Stimulated activated CD4-positive, alpha-beta T cell treated with anti-CD3 and anti-CD28 coated beads, TNF-alpha, amount 100 ng/mL, for 48 hours (primary cell): ENCODE results near the gene SNTA1.
"Not testable (repeated sequence)": the region's sequence is repeated elsewhere in the genome, so short reads cannot be mapped to it uniquely, and the experiment has no call there.

Experiments
- DNase-seq, 3 donors: peaks; one replicate each; pipeline ENCODE4 v3.0.0-alpha.2; 2020; ENCODE audit warnings: low read depth in 3 of 3

The SNTA1 gene

DNA sequence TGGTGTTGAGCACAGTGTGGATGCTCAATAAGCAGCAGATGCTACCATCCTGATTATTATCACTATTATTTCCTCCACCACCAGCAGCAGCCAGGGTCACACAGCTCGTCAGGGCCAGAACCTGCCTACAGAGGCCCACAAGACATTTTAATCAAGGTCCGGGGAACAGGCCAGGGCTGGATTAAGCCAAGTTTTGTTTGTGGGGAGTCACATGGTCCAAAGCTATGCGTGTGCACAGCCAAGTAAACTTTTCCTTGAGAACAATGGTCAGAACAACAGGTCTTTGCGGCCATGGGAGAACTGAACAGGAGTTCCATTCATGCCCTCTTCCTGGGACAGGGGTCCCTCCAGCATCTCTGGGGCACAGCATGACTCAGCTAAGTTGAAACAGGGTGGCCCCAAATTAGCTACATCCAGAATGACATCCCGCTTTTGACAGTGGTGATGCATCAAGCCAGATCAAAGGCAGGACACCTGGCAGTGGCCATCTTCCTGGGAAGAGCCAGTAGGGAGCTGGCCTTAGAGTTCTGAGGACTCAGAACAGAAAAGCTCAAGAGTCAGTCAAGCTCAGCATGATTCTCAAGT, 11.7 kb downstream of the SNTA1 start:
- DNase-seq = no peak

DNA sequence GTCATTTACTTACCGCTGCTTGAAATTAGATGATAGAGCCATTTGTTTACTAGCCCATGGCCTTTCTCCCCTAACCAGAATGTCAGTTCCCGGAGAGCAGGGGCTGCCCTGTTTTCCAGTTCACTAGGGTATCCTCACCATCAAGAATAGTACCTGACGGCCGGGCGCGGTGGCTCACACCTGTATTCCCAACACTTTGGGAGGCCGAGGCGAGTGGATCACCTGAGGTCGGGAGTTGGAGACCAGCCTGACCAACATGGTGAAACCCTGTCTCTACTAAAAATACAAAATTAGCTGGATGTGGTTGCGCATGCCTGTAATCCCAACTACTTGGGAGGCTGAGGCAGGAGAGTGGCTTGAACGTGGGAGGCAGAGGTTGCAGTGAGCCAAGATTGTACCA, 19.7 kb downstream of the SNTA1 start:
- DNase-seq = not testable (repeated sequence)

DNA sequence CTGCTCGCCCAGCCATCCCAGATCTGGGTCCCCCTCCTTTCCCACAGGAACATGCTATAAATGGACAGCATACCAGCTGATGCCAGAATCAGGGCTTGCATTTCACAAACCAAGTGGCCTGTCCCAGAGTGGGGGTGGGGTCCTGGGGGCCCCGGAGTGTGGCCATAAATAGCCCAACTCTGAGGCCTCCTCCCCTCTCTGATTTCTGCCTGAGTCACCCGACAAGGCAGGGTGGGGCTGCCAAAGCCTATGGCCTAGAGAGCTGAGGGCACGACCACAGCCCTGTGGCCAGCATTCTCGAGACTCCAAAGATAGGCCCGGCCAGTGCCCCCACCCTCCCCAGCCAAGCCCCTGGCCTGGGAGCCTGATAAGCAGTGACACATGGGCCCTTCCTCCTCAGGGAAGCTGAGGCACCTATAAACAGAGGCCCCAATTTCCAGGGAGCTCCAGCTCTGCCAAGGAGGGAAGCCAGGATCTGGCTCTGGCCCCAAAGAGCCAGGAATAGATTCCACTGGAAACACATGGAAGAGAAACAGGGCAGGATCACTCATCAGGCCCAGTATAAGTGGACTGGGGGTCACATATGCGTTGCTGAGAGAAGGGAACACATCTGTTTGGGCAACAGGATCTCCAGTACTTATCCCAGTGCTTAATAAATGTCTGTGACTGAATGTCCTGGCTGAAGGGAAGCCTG, 20.3 kb downstream of the SNTA1 start:
- DNase-seq = no peak

DNA sequence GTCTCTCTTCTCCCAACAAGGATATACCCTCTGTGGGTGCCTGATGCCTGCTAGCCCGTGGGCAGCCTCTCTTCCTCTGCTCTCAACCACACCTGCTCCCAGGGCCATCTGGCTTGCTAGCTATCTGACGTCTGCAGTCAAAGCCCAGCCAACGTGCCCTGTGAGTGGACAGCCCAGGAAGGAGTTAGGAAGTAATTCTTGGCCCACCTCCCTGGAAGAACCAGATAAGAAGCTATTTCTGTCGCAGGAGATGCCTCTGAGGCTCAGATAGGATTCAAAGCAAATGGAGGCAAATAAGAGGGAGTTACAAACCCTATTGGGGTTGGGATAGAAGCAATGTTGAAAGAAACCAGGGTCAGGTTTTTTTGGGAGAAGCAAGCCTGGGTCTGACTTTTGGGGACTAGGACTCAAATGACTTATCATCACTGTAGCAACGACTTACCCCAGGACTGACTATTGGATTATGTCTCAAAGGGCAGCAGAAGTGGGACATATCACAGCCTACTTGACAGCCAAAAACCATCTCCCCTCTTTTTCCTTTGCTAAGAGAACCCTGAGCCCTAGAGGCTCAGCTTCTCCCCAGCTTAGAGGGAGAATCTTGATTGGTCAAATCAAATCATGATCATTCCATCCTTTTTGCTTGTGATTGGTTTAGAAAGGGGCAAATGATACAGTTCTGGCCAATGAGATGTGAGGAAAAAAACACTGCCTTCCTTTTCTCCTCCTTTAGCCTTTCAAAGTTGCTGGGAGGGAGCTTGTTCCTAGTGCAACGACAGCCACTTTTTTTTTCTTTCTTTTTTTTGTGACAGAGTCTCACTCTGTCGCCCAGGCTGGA, 24.2 kb downstream of the SNTA1 start:
- DNase-seq = no peak

DNA sequence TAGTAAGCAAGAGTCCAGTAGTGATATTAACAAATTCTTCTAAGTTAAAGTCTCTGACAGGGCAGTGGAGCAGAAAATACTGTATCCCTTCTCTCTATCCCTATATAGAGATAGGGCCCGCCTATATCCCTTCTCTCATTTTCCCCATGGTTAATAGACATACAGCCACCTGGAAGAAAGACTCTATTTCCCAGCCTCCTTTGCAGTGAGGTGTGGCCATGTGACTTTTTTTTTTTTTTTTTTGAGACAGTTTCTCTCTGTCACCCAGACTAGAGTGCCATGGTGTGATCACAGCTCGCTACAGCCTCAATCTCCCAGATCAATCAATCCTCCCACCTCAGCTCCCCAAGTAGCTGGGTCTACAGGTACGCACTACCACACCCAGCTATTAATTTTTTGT, 25.5 kb downstream of the SNTA1 start:
- no peak for DNase-seq

DNA sequence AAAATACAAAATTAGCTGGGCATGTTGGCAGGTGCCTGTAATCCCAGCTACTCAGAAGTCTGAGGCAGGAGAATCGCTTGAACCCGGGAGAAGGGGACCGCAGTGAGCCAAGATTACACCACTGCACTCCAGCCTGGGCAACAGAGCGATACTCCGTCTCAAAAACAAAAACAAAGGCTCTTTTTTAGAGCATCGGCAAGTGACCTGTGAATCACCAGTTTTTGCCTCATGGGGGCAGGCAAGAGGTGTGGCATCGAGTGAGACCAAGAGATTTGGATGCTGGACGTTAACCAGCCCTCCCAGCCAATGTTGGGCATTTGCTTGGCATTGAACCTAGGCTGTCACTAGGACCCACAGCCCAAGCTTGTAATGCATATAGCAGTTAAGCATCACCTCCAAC, 27.6 kb downstream of the SNTA1 start:
- no peak for DNase-seq

DNA sequence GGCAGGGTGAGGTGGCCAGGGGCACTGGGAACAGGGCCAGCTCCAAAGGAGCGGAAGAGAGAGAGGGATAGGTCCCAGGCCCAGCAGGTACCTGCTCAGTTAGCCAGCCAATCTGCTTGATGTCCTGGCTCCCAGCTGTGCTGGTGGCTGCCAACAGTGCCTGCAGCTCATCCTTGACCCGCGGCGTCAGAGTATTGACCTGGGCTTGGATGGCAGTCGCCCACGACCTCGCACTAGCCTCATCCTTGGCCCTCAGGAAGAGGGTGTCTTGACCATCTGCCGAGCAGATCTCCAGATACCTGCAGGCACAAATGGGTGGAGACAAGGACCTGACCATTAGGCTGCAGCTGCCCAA, 31.1 kb downstream of the SNTA1 start:
- DNase-seq = no peak

DNA sequence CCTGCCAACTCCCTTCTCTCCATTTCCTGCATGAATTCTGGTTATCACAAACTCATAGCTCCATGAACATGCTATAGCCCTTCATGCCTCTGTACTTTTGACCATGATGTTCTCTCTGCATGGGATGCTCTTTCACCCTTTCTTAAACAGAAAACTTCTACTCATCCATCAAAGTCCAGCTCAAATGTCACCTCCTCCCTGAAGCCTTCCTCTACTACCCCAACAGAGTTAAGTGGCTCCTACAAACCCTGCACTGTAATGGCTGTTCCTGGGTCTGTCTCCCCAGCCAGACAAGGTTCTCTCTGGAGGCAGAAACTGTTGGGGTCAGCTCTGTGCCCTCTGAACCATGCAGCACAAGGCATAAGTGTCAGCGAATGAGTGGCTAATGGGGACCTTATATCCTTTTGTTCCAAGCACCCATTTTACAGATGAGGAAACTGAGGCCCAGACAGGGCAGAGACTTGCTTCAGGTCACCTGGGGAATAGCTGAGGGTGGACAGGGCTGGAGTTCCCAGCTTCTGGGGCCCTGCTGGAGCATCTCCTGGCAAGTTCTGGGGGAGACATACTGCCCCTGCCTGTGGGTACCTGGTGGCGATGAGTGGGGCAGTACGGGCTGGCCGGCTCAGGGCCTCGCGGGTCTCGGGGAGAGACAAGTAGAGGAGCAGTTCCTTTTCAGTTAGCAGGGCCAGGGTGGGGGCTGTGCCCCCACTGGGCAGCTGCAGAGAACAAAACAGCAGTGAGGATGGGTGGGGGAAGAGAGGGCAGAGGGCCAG, 31.7 kb downstream of the SNTA1 start:
- no peak for DNase-seq

DNA sequence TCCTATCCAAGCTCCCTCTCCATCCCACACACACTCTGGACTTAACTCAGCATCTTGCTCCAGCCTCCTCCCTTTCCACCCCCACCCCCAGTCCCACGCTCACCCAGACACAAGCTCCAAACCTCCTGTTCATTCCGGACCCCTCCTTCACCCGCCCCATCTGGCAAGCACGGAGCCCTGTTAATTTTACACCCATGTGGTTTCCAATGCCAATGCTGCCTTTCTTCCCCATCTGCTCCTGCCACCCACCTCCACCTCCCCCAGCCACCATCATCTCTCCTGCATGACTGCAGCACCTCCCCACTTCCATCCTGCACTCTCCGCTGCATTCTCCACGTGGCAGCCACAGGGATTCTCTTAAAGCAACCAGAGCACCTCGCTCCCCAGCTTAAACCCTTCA, 32.3 kb downstream of the SNTA1 start:
- no peak for DNase-seq

DNA sequence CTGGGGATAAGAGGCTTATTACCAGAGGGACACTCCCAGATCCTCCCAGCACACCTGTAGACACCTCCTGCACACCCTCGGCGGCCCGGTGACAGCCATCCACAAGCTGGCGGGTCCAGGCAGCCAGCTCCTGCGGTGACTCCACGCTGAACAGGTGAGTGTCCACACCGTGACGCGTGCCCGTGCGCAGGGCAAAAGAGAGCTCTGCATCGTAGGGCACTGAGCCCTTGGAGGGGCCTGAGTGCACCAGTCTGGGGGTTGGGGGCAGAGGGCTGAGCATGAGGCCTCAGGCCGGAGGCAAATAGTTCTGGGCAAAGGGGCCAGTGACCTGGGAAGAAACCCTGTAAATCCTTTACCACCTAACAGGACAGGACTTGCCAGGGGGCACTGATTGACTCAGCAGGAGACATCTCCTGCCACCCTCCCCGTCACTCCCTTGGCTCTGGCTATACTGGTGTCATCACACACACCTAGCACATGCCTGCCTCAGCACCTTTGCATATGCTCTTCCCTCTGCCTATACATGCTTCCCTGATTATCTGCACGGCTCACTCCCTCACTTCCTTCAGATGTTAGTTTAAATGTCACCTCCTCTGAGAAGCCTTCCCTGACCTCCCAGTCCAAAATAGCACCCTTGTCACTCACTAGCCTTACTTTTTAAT, 33.4 kb downstream of the SNTA1 start:
- no peak for DNase-seq

DNA sequence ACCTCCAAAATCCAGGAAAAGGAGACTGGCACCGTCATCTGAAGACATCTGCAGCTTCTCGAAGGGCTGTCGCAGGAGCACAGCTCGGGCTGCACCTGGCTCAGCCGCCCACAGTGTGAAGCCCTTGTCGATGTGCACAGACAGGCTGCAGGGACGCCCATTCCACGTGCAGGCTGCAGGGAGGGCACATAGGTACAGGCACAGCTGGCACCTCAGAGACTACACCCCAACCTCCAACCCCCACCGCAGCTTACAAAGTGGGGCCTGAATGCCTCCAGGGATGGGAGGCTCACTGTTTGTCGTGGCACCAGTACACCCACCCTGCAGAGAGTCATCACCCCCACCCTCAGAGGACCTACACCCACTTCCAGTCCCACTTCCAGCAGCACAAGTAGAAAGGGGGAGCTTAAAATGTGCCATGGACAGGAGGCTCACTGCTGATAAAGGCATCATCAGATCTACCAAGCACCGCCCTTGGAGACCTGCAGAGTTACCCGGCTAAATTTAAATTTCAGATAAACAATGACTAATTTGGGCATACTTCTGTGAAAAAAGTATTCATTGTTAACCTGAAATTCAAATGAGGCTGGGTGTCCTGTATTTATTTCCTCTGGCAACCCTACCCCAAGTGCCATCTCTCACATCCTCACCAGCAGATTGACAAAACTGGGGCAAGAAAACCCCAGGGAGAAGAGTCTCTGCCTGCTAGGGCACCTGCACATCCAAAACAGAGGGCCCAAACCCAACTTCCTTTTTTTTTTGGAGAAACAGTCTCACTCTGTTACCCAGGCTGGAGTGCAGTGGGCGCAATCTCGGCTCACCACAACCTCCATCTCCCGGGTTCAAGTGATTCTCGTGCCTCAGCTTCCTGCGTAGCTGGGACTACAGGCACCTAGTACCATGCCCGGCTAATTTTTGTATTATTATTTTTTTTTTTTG, 34.6 kb downstream of the SNTA1 start:
- no peak for DNase-seq

DNA sequence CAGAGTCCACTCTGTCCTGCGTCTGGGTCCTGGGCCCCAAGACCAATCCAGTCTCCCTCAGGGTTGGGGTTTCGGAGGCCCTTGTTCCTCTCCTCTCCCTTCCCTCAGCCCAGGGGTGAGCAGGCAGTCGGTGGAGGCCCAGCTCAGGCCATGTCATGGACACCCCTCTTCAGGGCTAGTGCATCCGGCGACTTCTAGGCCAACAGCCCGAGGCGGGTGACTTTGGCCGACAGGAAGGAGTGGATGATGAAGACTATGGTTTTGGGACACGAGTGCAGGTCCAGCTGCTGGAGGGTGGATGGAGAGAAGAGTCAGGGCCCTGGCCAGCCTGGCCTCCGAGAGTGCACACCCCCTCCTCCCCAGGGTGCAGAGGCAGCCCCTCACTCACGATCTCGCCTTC, 35.2 kb downstream of the SNTA1 start:
- no peak for DNase-seq

DNA sequence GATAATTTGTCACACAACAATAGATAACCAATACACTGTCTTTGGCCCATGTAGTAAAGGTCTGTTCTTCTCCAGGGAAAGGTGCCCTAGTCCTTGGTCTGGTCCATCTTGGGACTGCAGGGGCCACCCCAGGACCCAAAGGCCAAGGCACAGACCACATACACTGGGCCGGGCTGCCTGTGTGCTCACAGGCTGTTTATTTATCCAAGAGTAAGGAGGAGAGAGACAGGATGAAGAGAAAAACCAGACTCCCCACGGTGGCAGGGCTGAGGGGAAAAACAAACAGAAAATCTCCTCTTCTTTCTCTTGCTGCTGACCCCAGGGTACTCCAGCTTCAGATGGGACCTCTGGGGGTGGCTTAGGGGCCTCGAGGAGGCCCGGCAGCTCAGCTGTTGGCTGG, 35.8 kb downstream of the SNTA1 start:
- no peak for DNase-seq

DNA sequence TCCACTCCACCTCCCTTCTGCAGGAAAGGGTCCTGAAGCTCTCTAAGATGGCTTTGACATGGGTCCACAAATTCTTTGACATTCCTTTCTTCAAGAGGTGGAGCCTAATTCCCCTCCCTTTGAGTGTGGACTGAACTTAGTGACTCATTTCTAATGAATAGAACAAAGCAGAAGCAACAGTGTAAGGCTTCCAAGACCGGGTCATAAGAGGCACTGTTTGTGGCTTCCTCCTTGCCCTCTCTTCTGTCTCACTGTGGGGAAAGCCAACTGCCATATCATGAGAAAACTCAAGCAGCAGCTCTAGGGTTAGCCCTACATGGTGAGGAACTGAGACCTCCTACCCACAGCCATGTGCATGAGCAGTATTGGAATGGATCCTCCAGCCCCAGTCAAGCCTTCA, 36.3 kb downstream of the SNTA1 start:
- no peak for DNase-seq

DNA sequence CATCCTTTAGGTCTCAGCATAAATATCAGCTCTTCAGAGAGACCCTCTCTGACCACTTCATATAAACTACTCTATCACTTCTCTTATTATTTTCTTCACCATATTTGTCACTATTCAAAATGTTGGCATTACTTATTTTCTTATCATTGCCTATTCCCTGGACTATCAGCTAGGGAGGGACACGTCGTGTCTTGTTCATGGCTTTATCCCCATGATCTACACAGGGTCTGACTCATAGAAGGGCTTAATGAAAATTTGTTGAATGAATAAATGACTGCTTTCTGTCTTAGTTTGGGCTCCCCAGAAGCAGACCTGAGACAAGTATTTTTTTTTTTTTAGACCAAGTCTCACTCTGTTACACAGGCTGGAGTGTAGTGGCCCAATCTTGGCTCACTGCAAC, 39.3 kb downstream of the SNTA1 start:
- no peak for DNase-seq

DNA sequence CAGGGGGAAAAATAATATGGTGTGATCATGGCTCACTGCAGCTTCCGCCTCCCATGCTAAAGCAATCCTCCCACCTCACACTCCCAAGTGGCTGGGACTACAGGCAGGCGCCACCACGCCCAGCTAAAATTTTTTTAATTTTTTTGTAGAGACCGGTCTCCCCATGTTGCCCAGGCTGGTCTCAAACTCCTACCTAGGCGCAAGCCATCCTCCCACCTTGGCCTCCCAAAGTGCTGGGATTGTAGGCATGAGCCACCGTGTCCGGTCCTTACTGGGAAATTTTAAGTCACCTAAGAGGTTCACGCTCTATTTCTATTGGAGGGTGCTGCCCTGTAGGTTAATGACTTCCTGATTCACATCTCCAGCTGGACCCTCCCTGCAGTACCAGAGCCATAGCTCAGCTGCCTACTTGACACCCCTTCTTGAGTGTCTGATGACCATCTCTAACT, 41.6 kb downstream of the SNTA1 start:
- DNase-seq = no peak

DNA sequence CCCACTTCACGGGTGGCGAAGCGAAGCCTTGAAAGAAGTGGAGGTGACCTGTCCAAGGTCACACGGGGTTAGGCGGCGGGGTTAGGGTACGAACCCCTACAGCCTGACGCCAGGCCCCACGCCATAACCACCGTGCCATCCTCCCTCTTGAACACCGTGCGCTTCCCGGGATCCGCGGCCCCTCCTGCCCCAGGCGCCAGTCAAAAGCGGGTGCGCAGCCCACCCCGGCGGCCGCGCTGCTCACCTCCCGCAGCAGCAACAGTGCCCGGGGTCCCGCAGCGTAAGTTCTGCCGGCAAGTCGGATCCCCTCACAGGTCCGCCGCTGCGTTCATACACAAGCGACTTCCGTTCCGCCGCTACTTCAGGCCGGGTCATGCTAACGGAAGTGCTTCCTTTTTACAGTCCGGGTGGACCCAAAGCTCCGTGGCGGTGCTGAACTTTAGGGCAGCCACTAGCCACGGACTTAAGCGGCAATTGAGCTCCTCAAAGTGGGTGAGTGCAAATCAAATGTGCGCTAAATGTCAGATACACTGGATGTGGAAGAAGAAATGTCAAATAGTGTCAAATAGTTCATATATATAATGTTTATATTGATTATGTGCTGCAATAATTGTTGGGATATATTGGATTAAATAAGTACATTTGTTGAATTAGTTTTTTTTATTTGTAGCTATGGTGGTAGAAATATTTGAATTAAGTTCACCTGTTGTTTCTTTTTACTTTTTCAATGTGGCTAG, 42.2 kb downstream of the SNTA1 start, which contains the start of gene CDK5RAP1:
Gene CDK5RAP1 (minus strand): TSS at position 336 of the 737 bp plus-strand sequence. CDS start 4,455 bp downstream, outside the sequence.
- DNase-seq = peak; percentile 73 to 77 (median 76)

DNA sequence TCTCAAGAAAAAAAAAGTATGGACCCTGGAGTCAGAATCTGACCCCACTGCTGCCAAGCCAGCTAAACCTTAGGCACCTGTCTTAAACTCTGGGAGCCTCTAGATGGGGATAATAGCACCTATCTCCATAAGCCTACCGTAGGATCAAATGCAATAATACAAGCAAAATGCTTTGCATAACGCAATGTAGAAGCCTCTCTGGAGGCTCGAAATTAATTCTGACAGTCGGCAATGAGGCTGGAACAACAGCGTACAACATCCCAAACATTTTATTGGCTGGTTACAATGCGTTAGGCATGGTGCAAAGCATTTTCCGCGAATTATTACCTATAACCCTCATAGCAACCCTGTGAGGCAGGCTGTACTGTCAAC, 42.8 kb downstream of the SNTA1 start:
- DNase-seq = no peak

DNA sequence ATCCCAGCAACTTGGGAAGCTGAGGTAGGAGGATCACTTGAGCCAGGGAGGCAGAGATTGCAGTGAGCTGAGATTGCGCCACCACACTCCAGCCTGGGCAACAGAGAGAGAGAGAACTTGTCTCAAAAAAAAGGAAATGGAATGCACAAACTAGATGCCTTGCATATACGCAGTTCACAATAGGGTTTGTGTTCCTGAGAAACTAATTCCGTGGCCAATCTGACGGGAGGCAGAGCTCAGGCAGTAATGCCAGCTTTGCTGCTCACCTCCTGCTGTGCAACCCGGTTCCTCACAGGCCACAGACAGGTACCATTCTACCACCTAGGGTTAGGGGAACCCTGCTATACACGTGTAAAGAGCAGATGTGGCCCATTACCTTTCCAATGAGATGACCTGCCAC, 43.6 kb downstream of the SNTA1 start:
- no peak for DNase-seq

DNA sequence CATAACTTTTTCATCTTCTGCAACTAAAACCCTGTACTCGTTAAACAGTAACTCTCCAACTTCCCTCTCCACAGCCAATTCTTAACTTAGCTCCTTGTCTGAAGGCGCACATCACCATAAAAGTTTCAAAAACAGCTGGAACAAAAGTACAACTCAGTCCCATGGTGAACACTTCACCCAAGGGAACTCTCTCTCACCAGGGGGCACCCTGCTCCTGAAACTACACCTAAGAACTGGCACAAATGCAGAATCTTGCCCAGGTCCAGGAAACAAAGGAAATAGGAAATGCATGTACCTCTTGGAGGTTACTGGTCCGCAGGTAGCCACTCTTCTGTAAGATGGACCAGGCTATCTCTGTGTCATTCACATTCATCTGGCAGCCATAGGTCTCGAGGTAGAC, 48.8 kb downstream of the SNTA1 start:
- no peak for DNase-seq
